GM11168 (cell line): ENCODE measurements around the gene CCDC110.

ENCODE experiments used
- in situ Hi-C: fragments of 300-500 bp; cut with MboI; formaldehyde crosslinking; loops from one replicate; pipeline ENCODE4 v1.12.0; 2022; ENCODE audit warnings: low sequenced_read_pairs; ENCODE audit not compliant: unreplicated experiment

The CCDC110 gene

GRCh38 chr4:185425647-185426352 is 45.7 kb downstream of the CCDC110 start, which contains the start of gene UFSP2:
TSS of gene UFSP2 (minus strand) at chr4:185425964. CDS start at chr4:185425868, 96 bp downstream.
- in situ Hi-C loops = no loop called here

DNA sequence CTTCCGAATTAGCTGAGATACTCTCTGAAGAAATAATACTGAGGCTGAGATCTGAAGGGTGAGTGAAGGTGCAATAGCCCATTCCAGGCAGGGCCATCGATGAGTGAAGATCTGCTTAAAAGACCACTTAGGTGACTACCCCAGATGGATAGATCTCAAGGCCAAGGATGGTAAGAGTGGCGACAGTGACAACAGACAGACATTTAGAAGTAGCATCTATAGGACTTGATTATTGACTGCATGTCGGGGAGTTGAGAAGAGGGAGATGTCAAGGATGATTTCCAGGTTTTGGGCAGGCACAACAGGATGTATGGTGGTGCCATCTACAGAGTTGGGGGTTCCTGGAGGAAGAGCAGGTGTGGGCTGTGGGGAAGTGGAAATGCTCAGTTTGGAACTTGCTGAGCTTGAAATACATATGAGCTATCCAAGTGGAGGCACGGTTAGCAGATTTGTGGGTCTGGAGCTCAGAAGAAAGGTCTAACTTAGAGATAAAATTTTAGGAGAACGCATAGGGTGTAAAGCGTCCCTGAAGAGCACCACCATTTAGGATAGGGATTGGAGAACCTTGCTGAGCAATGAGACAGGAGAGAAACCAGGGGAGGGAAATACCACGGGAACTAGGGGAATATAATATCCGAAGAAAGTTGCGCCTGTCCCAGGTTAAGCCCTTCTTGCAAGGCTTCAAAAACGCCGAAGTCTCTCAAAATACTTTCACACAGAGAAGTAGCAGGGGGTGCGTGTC is 46.5 kb downstream of the CCDC110 start:
- in situ Hi-C loops = no loop called here

DNA sequence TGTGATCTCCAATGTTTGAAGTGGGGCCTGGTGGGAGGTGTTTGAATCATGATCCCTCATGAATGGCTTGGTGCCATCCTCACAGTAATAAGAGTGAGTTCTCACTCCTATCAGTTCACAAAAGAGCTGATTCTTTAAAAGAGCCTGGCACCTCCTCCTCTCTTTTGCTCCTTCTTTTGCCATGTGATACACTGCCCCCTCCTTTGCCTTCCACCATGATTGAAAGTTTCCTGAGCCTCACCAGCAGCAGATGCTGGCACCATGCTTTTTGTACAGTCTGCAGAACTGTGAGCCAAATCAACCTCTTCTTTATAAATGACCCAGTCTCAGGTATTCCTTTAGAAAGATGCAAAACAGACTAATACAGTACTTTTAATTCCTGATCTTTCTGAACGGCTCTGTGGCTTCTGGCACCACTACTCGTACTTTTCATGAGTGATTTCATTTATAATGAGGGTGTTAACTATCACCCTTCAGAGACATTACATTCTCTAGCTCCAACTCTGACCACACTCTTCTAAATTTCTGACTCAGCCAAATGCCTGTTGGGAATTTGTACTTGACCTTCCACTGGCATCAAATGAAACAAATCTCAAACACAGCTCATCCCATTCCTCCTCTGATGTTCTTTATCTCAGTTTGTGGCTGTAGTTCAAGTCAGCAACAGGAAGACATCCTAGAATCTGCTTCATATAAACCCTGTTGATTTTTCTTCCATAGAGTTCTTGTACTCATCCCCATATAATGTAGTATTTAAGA is 50.0 kb downstream of the CCDC110 start:
- in situ Hi-C loops = no loop called here

- in situ Hi-C loops = no loop called here
Observed at GRCh38 chr4:185416955-185417354, 54.6 kb downstream of the CCDC110 start.

DNA sequence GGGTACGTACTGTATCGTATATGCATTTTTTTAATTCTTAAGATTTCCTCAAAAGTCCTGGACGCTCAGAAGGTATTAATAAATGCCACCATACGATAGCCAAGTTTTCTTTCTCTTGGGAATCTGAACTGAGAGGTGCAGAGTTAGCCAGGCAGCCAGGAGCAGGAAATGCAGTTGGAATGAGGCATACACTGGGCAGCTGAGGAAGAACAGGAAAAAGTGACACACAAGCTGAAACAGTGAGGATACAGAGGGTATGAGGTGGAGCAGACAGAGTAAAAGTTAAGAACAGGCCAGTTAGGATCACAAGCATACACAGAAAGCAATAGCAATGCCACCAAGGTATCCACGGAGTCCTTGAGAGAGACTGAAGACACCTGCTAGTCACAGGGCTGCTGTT is 59.1 kb downstream of the CCDC110 start:
- in situ Hi-C loops = no loop called here

DNA sequence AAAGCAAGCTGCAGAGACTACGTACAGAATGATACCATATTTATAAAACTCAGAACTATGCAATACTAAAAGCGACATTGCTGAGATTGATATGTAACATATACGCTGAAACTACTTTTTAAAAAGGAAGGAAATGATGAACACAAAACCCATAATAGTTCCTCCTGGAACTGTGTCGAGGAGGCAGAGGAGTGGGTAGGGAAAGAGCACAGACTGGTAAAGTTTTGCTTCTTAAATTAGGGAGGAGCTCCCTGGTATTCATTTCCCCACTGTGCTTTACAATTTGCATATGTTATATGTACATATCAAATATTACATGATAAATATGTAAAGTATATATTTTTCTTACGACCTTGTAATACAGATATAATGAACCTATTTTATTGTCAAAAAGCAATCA is 59.7 kb downstream of the CCDC110 start:
- in situ Hi-C loops = no loop called here

GRCh38 chr4:185408432-185408831 is 63.1 kb downstream of the CCDC110 start:
- in situ Hi-C loops = no loop called here

- in situ Hi-C loops = no loop called here
Observed at GRCh38 chr4:185405296-185405999, 66.1 kb downstream of the CCDC110 start.

- in situ Hi-C loops = no loop called here
Observed at GRCh38 chr4:185404031-185404430, 67.5 kb downstream of the CCDC110 start.

DNA sequence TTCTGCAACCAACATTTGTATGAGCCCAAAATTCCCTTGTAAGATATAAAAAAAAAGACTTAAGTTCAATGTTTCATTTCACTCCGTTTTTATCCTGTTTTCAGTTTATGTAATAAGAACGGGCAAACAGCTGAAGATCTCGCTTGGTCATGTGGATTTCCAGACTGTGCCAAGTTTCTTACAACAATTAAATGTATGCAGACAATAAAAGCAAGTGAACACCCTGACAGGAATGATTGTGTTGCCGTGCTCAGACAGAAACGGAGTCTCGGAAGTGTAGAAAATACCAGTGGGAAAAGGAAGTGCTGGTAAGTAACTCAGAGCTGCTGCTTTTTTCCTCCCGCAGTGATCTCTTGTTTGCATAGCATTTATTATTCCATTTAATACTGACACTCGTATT is 72.1 kb downstream of the CCDC110 start:
- in situ Hi-C loops = no loop called here

DNA sequence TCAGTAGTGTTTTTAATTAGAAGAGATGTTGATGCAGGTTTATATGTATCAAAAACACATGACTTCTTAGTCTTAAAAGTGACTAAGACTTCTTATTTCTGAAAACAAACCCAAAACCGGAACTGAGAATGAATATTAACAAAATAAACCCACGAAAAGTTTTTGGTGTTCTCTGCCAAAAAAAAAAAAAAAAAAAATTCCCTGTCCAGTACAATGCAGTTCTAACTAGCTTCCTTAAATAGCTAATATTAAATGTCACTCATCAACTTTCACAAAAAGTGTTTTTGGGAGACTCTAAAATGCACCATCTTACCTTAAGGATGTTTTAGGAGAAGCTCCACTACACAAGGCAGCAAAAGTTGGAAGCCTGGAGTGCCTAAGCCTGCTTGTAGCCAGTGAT is 72.9 kb downstream of the CCDC110 start:
- in situ Hi-C loops = no loop called here

GRCh38 chr4:185396724-185397385 is 74.7 kb downstream of the CCDC110 start, which contains the start of gene ANKRD37:
TSS of gene ANKRD37 (plus strand) at chr4:185396841. CDS start at chr4:185396924, 83 bp downstream.
- in situ Hi-C loops = no loop called here

DNA sequence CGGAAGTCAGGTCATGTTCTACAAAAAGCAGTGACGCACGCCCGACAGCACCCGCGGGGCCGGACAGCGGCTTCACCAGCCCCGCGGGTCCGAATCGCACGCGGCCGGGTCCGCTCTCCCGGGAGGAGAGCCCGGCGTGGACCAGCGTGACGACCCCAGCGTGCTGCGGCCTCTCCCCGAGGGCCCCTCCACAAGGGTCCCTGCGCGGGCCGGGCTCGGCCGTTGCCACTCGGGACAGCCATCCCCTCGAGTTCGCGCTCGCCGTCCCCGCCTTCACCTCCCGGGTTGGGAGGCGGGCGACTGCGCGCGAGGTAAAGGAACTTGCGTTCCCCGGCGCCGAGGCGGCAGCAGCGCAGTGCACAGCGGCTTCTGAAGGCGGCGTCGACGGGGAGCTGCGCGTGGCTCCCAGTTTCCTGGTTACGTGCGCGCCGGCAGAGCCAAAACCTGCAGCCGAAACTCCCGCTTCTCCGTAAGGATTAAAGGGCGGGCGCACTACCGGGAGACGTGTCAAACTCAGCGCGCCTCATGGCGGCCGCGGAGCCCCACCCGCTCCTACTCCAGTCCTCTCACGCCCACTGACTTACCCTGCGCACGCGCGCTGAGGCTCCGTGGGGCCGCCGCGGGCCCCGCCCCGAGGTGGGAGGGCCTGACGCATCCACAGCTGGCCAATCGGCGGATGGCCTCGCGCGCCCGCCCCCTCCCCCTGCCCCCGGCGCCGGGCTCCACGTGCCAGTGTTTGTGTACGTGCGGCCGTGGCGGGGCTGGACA is 75.4 kb downstream of the CCDC110 start:
- in situ Hi-C loops = no loop called here

DNA sequence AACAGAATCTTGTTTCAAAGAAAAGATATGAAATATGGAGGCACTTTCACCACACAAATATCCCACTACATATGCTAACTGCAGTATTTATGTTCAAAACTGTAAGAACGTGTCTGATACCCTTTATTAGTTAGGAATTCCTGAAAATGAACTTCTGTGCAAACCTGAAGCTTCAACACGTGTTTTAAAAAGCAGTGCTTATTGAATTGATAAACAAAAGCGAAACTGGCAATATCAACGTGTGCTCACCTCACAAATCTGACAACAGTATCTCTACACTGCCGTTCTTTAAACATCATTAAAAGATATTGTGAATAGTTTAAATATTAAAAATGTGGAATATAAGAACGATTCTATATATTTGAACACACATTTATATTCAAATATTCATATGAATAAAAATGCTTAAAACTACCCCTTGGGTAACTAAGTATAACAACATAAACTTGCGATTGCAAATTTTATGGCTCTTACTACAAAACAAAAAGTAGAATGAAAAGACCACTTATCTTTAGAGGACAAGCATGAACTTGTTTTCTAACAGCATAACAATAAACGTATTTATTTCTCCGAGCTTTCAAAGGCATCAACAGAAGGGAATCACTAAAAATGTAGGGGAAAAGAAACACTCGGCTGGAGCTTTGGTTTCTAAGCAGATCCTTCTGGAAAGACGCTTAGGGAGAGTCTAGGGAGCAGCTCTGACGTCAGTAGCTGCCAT is 76.1 kb downstream of the CCDC110 start, which contains the start of gene LRP2BP:
LRP2BP (minus strand) TSS at position 687 of the 718 bp plus-strand sequence. CDS start 17,738 bp downstream, outside the sequence.
- in situ Hi-C loops = no loop called here
